ENCODE results near the gene RNASEL.

GRCh38 chr1:182629499-182630096, 40.5 kb upstream of the RNASEL start:
- no peak for TF ChIP-seq POLR2AphosphoS5 (IDR thresholded peaks at IDR 0.05)
- no peak for TF ChIP-seq CTCF (IDR thresholded peaks at IDR 0.05 in 8 of 11, conservative IDR thresholded peaks at IDR 0.05 in 3 of 11)
